H1 (cell line): ENCODE results near the gene FAM193B. TPM values are rescaled to one million over a fixed set of nuclear protein-coding genes. Genes with fewer than 3 reads are reported as not detected.

Source experiments
- RFX5 ChIP-seq: IDR thresholded peaks from 2 replicates; pipeline ENCODE4 v1.6.1; 2011; ENCODE audit warnings: low read depth, low read length, improper control_type of control experiment, borderline replicate concordance
- polyA plus RNA-seq, 7 experiments: library from polyadenylated mRNA; depleted of rRNA in 3 of 7; stranded (reverse) in 5 of 7; unstranded in 2 of 7; fragments of >200 nt in 5 of 7; fragments of 200-250 nt in 2 of 7; gene quantifications; 1 replicate in 5 of 7; 2 replicates in 1 of 7; 4 replicates in 1 of 7; pipeline versions ENCODE4 v1.2.1 to v1.2.3, GENCODE V29; 2011 to 2013; ENCODE audit warnings: missing spikeins in 2 of 7, mixed read lengths in 2 of 7
- total RNA-seq: library from RNA; stranded (reverse); fragmentation: NEBNext Ultra II Directional; extraction: Animal tissue kit (Norgen Biotek cat#: 25700); gene quantifications from 2 replicates; pipeline ENCODE4 v1.2.1, GENCODE V29; 2021

The FAM193B gene
- total and polyA plus RNA-seq, 2 of the 8 experiments (the other 6 are each of a cell fraction or from before 2014, with no cell fraction given), result 49.9 to 69.8 TPM

DNA sequence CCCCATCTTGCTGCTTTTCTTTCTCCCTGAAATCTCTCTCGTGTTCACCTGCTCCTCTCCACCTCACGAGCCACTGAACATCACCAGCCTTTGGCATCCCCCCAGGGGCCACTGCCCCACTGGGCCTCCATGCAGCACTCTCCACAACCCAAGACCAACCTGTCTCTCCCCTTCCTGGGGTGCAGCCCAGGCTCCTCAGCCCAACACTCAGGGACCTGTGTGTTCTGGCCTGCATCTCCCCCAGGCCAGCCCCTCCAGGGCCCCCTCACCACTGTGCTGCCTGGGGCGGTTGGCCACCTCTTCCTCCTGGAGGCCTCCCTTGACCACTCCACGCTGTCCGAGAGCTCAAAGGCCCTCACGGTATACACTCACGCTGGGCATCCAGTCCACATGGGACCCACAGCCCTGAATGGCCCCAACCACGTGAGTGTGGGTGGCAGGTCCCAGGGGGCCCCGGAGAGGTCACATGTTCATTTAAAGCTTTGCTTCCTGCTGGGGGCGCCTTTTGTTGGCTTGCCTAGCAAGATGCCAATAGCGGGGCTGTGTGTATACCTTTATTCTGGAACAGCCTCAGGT lies 44.3 kb downstream of the FAM193B start (continued):
- TF ChIP-seq RFX5, result no peak
